ENCODE data around the gene VWA3B.

Gene VWA3B

GRCh38 chr2:98175811-98176210 is 88.8 kb downstream of the VWA3B start (continued):
- TF ChIP-seq PATZ1 (CRISPR knock-in tag; IDR thresholded peaks at IDR 0.05; ENCODE audit: borderline replicate concordance), result no peak
- no peak for TF ChIP-seq CSDC2 (CRISPR knock-in tag; IDR thresholded peaks at IDR 0.05)
- no peak for TF ChIP-seq ZNF8 (CRISPR knock-in tag; IDR thresholded peaks at IDR 0.05)
- no peak for TF ChIP-seq SNAI2 (CRISPR knock-in tag; IDR thresholded peaks at IDR 0.05)
- TF ChIP-seq ISL1 (CRISPR knock-in tag; IDR thresholded peaks at IDR 0.05), result no peak
- no peak for TF ChIP-seq ZC3H10 (CRISPR knock-in tag; IDR thresholded peaks at IDR 0.05)
- TF ChIP-seq, protein P1, sequence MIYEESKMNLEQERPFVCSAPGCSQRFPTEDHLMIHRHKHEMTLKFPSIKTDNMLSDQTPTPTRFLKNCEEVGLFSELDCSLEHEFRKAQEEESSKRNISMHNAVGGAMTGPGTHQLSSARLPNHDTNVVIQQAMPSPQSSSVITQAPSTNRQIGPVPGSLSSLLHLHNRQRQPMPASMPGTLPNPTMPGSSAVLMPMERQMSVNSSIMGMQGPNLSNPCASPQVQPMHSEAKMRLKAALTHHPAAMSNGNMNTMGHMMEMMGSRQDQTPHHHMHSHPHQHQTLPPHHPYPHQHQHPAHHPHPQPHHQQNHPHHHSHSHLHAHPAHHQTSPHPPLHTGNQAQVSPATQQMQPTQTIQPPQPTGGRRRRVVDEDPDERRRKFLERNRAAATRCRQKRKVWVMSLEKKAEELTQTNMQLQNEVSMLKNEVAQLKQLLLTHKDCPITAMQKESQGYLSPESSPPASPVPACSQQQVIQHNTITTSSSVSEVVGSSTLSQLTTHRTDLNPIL (CRISPR knock-in tag; IDR thresholded peaks at IDR 0.05; ENCODE audit: low read depth), result no peak
- TF ChIP-seq TCF4 (CRISPR knock-in tag; IDR thresholded peaks at IDR 0.05; ENCODE audit: borderline replicate concordance), result no peak
- no peak for TF ChIP-seq ZFP30 (CRISPR knock-in tag; IDR thresholded peaks at IDR 0.05)
- no peak for TF ChIP-seq TOX (CRISPR knock-in tag; IDR thresholded peaks at IDR 0.05; ENCODE audit: borderline replicate concordance)
- no peak for TF ChIP-seq RARB (CRISPR knock-in tag; IDR thresholded peaks at IDR 0.05)

GRCh38 chr2:98177286-98177685 is 90.3 kb downstream of the VWA3B start:
- TF ChIP-seq CSRNP3 (CRISPR knock-in tag; IDR thresholded peaks at IDR 0.05), result no peak
- TF ChIP-seq RARB (CRISPR knock-in tag; IDR thresholded peaks at IDR 0.05), result no peak
- no peak for TF ChIP-seq ZNF70 (CRISPR knock-in tag; IDR thresholded peaks at IDR 0.05)
- ATAC-seq, result no peak

- TF ChIP-seq, protein P1 (CRISPR knock-in tag; IDR thresholded peaks at IDR 0.05; ENCODE audit: low read depth), result no peak
- no peak for TF ChIP-seq ZFP3 (CRISPR knock-in tag; IDR thresholded peaks at IDR 0.05)
- no peak for ATAC-seq
Observed at GRCh38 chr2:98177986-98178385, 91.0 kb downstream of the VWA3B start.

GRCh38 chr2:98180456-98180855 is 93.5 kb downstream of the VWA3B start:
- TF ChIP-seq ZC3H10 (CRISPR knock-in tag; IDR thresholded peaks at IDR 0.05) (no peak), OSR1 (CRISPR knock-in tag; IDR thresholded peaks at IDR 0.05) (no peak), ZNF8 (CRISPR knock-in tag; IDR thresholded peaks at IDR 0.05) (no peak), PATZ1 (CRISPR knock-in tag; IDR thresholded peaks at IDR 0.05; ENCODE audit: borderline replicate concordance) (no peak), PPARA (CRISPR knock-in tag; IDR thresholded peaks at IDR 0.05; ENCODE audit: borderline replicate concordance) (no peak)
- TF ChIP-seq, protein P1 (CRISPR knock-in tag; IDR thresholded peaks at IDR 0.05; ENCODE audit: low read depth), result no peak
- ATAC-seq, result no peak

DNA sequence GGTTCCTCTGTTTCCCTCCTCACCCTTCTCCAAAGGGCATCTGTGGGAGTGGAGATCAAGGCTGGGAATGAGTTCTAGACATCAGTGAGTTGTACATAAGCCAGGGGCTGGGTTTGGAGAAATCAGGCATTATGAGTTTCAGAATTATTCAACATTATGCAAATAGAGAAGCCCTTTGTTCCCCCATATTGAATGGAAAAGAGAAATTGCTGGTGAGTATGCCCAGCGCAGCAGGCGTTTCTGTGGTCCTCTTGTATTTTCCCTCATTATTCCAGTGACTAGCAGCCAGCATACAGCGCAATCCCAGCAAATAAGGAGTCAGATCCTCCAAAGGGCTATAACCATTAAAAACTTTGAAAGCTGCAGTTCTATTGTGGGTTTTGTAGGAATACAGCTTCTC is 94.4 kb downstream of the VWA3B start:
- ATAC-seq, result no peak
- TF ChIP-seq SNAI2 (CRISPR knock-in tag; IDR thresholded peaks at IDR 0.05), result no peak
- no peak for TF ChIP-seq ZFP30 (CRISPR knock-in tag; IDR thresholded peaks at IDR 0.05)
- TF ChIP-seq ARNTL (CRISPR knock-in tag; IDR thresholded peaks at IDR 0.05; ENCODE audit: borderline replicate concordance, low read depth), result no peak
- TF ChIP-seq, protein P1 (CRISPR knock-in tag; IDR thresholded peaks at IDR 0.05; ENCODE audit: low read depth), result no peak
- no peak for TF ChIP-seq ZNF70 (CRISPR knock-in tag; IDR thresholded peaks at IDR 0.05)
- TF ChIP-seq, protein P2, sequence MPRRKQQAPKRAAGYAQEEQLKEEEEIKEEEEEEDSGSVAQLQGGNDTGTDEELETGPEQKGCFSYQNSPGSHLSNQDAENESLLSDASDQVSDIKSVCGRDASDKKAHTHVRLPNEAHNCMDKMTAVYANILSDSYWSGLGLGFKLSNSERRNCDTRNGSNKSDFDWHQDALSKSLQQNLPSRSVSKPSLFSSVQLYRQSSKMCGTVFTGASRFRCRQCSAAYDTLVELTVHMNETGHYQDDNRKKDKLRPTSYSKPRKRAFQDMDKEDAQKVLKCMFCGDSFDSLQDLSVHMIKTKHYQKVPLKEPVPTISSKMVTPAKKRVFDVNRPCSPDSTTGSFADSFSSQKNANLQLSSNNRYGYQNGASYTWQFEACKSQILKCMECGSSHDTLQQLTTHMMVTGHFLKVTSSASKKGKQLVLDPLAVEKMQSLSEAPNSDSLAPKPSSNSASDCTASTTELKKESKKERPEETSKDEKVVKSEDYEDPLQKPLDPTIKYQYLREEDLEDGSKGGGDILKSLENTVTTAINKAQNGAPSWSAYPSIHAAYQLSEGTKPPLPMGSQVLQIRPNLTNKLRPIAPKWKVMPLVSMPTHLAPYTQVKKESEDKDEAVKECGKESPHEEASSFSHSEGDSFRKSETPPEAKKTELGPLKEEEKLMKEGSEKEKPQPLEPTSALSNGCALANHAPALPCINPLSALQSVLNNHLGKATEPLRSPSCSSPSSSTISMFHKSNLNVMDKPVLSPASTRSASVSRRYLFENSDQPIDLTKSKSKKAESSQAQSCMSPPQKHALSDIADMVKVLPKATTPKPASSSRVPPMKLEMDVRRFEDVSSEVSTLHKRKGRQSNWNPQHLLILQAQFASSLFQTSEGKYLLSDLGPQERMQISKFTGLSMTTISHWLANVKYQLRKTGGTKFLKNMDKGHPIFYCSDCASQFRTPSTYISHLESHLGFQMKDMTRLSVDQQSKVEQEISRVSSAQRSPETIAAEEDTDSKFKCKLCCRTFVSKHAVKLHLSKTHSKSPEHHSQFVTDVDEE (CRISPR knock-in tag; IDR thresholded peaks at IDR 0.05), result no peak
- TF ChIP-seq ZNF8 (CRISPR knock-in tag; IDR thresholded peaks at IDR 0.05), result no peak
- no peak for TF ChIP-seq TCF4 (CRISPR knock-in tag; IDR thresholded peaks at IDR 0.05; ENCODE audit: borderline replicate concordance)
- no peak for TF ChIP-seq ESRRG (CRISPR knock-in tag; IDR thresholded peaks at IDR 0.05)

All from SK-N-SH treated with all-trans-retinoic acid at 6 μM for 48 hours (cell line).